Endometrial microvascular endothelial cells (primary cell): ENCODE results near the gene CCNY. TPM values are rescaled to one million over a fixed set of nuclear protein-coding genes. Genes with fewer than 3 reads are reported as not detected.
"Not testable (repeated sequence)": the region's sequence is repeated elsewhere in the genome, so short reads cannot be mapped to it uniquely, and the experiment has no call there.

Source experiments
- in situ Hi-C: cut with HindIII; loops from 2 replicates; pipeline ENCODE4 v1.10.0; 2017; ENCODE audit warnings: low sequenced_read_pairs, low pct_unique_long_range_greater_than_20kb; ENCODE audit errors: inconsistent ontology term
- total RNA-seq: library from RNA; depleted of rRNA; stranded (reverse); fragments of >200 nt; gene quantifications from one replicate; pipeline ENCODE4 v1.2.3, GENCODE V29; 2015; ENCODE audit errors: inconsistent ontology term

CCNY gene
- total RNA-seq, 1 donor from 2014 or later, result 54.7 TPM

GRCh38 chr10:35351021-35351420, 14.7 kb downstream of the CCNY start:
- in situ Hi-C loops, result no loop called here

- in situ Hi-C loops, result no loop called here
These were observed 15.8 kb downstream of the CCNY start for GRCh38 chr10:35352097-35352496.

GRCh38 chr10:35352512-35352911, 16.2 kb downstream of the CCNY start:
- in situ Hi-C loops, result no loop called here

- in situ Hi-C loops, result no loop called here
These were observed 17.1 kb downstream of the CCNY start for GRCh38 chr10:35353395-35353794.

- in situ Hi-C loops, result no loop called here
These were observed 17.5 kb downstream of the CCNY start for GRCh38 chr10:35353805-35354204.

GRCh38 chr10:35354257-35354656, 17.9 kb downstream of the CCNY start:
- in situ Hi-C loops, result not testable (repeated sequence)

GRCh38 chr10:35355971-35356724, 19.8 kb downstream of the CCNY start:
- in situ Hi-C loops, result no loop called here

GRCh38 chr10:35356725-35357092, 20.4 kb downstream of the CCNY start:
- in situ Hi-C loops, result no loop called here

GRCh38 chr10:35359056-35359455, 22.7 kb downstream of the CCNY start:
- in situ Hi-C loops, result no loop called here

- in situ Hi-C loops, result no loop called here
These were observed 23.6 kb downstream of the CCNY start for GRCh38 chr10:35359873-35360272.

- in situ Hi-C loops, result no loop called here
These were observed 26.5 kb downstream of the CCNY start for GRCh38 chr10:35362701-35363350.

GRCh38 chr10:35363587-35363986, 27.3 kb downstream of the CCNY start:
- in situ Hi-C loops, result no loop called here

GRCh38 chr10:35364808-35365207, 28.5 kb downstream of the CCNY start:
- in situ Hi-C loops, result no loop called here

- in situ Hi-C loops, result no loop called here
These were observed 29.7 kb downstream of the CCNY start for GRCh38 chr10:35365994-35366393.

GRCh38 chr10:35367107-35367859, 31.0 kb downstream of the CCNY start:
- in situ Hi-C loops, result no loop called here

GRCh38 chr10:35367982-35368381, 31.7 kb downstream of the CCNY start:
- in situ Hi-C loops, result no loop called here

- in situ Hi-C loops, result no loop called here
These were observed 32.3 kb downstream of the CCNY start for GRCh38 chr10:35368485-35369048.

- in situ Hi-C loops, result no loop called here
These were observed 32.8 kb downstream of the CCNY start for GRCh38 chr10:35369049-35369611.

GRCh38 chr10:35371731-35372130, 35.4 kb downstream of the CCNY start:
- in situ Hi-C loops, result no loop called here
